Activated CD4-positive, alpha-beta memory T cell treated with anti-CD3 and anti-CD28 coated beads for 36 hours (primary cell): ENCODE data around the gene THYN1. TPM values are rescaled to one million over a fixed set of nuclear protein-coding genes. Genes with fewer than 3 reads are reported as not detected.

Experiments
- CTCF ChIA-PET: fragments of 350-600 bp; sonication (Branson Sonifier 250); formaldehyde crosslinking; loops from one replicate; lab custom pipeline; 2021; ENCODE audit warnings: antibody characterized with exemption, inconsistent platforms; lab: Charles Lee
- POLR2A ChIA-PET: fragments of 350-600 bp; sonication (Branson Sonifier 250); formaldehyde crosslinking; loops from one replicate; lab custom pipeline; 2021; ENCODE audit warnings: antibody characterized with exemption; lab: Charles Lee
- DNase-seq: peaks from one replicate; pipeline ENCODE4 v3.0.0-alpha.2; 2020
- H3K27ac Mint-ChIP-seq: one replicate; pipeline ENCODE4 v1.8.0; 2021; ENCODE audit warnings: mixed read lengths
- H3K27me3 Mint-ChIP-seq: one replicate; pipeline ENCODE4 v1.8.0; 2021; ENCODE audit warnings: mixed read lengths
- H3K36me3 Mint-ChIP-seq: one replicate; pipeline ENCODE4 v1.8.0; 2021; ENCODE audit warnings: mixed read lengths
- H3K4me1 Mint-ChIP-seq: one replicate; pipeline ENCODE4 v1.8.0; 2021; ENCODE audit warnings: low read depth, mixed read lengths
- H3K4me3 Mint-ChIP-seq: one replicate; pipeline ENCODE4 v1.8.0; 2021; ENCODE audit warnings: mild to moderate bottlenecking, mixed read lengths
- H3K9me3 Mint-ChIP-seq: one replicate; pipeline ENCODE4 v1.8.0; 2021; ENCODE audit warnings: mixed read lengths
- intact Hi-C: fragments of 100-400 bp; cut with micrococcal nuclease; formaldehyde crosslinking; loops from one replicate; pipeline ENCODE4 v1.15.1; 2023
- total RNA-seq, 2 experiments: library from RNA; stranded (reverse); gene quantifications; one replicate each; pipeline ENCODE4 v1.2.3, GENCODE V29; 2021

Gene THYN1
- total RNA-seq, 2 experiments from 2014 or later, result 74.0 to 74.3 TPM

GRCh38 chr11:134246100-134246499 is 7.1 kb downstream of the THYN1 start:
- Mint-ChIP-seq H3K36me3 (peaks cover 23% of the 10 kb centered on the region), H3K9me3 (no peaks in the 10 kb centered on the region), H3K27ac (no peak overlapping the region), H3K27me3 (no peaks in the 10 kb centered on the region), H3K4me3 (no peak overlapping the region), H3K4me1 (peaks cover 13% of the 10 kb centered on the region)
- intact Hi-C loops, result no loop called here
- CTCF ChIA-PET, result interaction anchor here (0.5 kb wide), 1 partner anchor 24 kb away, joined by 3 read pairs; no protein-coding TSS in a partner anchor
- no peak for DNase-seq
- POLR2A ChIA-PET, result no interaction called here

- H3K36me3 Mint-ChIP-seq, result peaks cover 23% of the 10 kb centered on the region
- intact Hi-C loops, result no loop called here
Observed at GRCh38 chr11:134245434-134245833, 7.7 kb downstream of the THYN1 start.

DNA sequence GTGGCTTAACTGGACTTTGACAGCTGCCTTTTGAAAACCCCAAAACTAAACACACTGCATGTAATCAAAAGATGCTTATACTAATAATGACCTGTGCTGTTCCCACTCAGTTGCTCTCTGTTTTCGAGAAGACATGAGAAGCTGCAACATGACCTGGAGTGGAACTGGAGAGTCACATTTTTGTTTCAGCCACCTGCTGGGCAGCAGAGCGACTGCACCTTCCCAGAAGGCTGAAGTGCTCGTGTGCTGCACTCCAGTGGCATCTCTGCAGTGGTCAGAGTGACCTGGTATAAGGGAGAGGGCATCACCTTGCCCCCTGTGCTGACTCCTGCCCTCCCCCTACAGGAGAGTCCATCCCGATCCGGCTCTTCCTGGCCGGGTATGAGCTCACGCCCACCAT is 8.6 kb downstream of the THYN1 start:
- Mint-ChIP-seq H3K27ac (no peak overlapping the region), H3K9me3 (no peaks in the 10 kb centered on the region), H3K36me3 (peaks cover 21% of the 10 kb centered on the region), H3K27me3 (no peaks in the 10 kb centered on the region), H3K4me3 (no peak overlapping the region), H3K4me1 (peaks cover 12% of the 10 kb centered on the region)
- no peak for DNase-seq
- CTCF ChIA-PET, result interaction anchor here (0.7 to 2.6 kb wide), 9 partner anchors 10 to 37 kb away, joined by 3 to 17 read pairs (median 5); partner anchors contain the start of genes ACAD8 and VPS26B
- POLR2A ChIA-PET, result interaction anchor here (1.5 kb wide), 1 partner anchor 20 kb away, joined by 4 read pairs; the partner anchor contains the start of gene VPS26B
- intact Hi-C loops, result no loop called here

More at GRCh38 chr11:134245434-134245833, 7.7 kb downstream of the THYN1 start:
- no peak overlapping the region for H3K4me3 Mint-ChIP-seq
- DNase-seq, result no peak
- ChIA-PET CTCF (interaction anchor here (2.2 to 2.6 kb wide), 3 partner anchors 11 to 38 kb away, joined by 7 to 17 read pairs (median 9); no protein-coding TSS in a partner anchor), POLR2A (interaction anchor here (1.5 kb wide), 1 partner anchor 21 kb away, joined by 4 read pairs; the partner anchor contains the start of gene VPS26B)
- H3K4me1 Mint-ChIP-seq, result peaks cover 12% of the 10 kb centered on the region
- no peak overlapping the region for H3K27ac Mint-ChIP-seq
- no peaks in the 10 kb centered on the region for H3K9me3 Mint-ChIP-seq
- H3K27me3 Mint-ChIP-seq, result no peaks in the 10 kb centered on the region

GRCh38 chr11:134243913-134244312 is 9.2 kb downstream of the THYN1 start:
- Mint-ChIP-seq H3K27ac (no peak overlapping the region), H3K36me3 (peaks cover 16% of the 10 kb centered on the region), H3K27me3 (no peaks in the 10 kb centered on the region), H3K4me1 (peaks cover 7% of the 10 kb centered on the region), H3K9me3 (no peaks in the 10 kb centered on the region), H3K4me3 (no peak overlapping the region)
- ChIA-PET CTCF (interaction anchor here (0.7 to 2.6 kb wide), 9 partner anchors 9 to 36 kb away, joined by 3 to 17 read pairs (median 5); partner anchors contain the start of genes ACAD8 and VPS26B), POLR2A (interaction anchor here (1.5 kb wide), 1 partner anchor 19 kb away, joined by 4 read pairs; the partner anchor contains the start of gene VPS26B)
- DNase-seq, result no peak
- intact Hi-C loops, result no loop called here

DNA sequence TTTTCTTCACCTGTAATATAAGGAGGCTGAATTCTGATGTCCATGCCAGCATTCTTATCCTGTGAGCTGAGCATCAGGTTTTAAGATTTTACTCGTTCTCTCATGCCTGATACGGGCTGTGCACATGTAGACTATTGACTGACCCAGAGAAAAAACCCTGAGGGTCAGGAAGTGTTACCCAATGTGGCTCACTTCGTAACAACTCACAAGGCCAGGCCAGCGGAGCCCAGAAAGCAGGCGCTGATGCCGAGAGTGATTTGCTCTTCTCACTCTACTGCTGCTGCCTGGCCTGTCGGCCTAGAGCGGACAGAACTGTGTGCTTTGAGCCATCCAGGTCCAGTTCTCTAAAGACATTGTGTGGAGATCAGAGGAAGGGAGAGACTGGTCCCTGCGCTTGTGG is 10.8 kb downstream of the THYN1 start:
- DNase-seq, result no peak
- Mint-ChIP-seq H3K36me3 (peaks cover 10% of the 10 kb centered on the region), H3K4me3 (no peak overlapping the region), H3K27ac (no peak overlapping the region), H3K9me3 (no peaks in the 10 kb centered on the region), H3K4me1 (no peaks in the 10 kb centered on the region), H3K27me3 (no peaks in the 10 kb centered on the region)
- CTCF ChIA-PET, result interaction anchor here (1.2 kb wide), 1 partner anchor 34 kb away, joined by 3 read pairs; the partner anchor contains the start of gene GLB1L3
- intact Hi-C loops, result no loop called here
- POLR2A ChIA-PET, result interaction anchor here (3.2 kb wide), 1 partner anchor 18 kb away, joined by 10 read pairs; the partner anchor contains the start of genes NCAPD3 and VPS26B

DNA sequence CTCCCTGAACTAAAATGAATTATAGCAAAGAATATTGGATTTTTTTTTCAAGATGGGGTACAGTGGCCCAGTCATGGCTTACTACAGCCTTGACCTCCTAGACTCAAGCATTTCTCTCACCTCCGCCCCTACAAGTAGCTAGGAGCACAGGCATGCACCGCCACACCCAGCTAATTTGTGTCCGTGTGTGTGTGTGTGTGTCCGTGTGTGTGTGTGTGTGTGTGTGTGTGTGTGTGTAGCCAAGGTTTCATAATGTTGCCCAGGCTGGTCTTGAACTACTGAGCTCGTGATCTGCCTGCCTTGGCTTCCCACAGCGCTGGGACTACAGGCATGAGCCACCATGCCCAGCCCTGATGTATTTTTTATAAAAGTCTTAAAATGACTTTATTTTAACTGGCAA is 12.6 kb downstream of the THYN1 start:
- no peaks in the 10 kb centered on the region for H3K4me1 Mint-ChIP-seq
- H3K36me3 Mint-ChIP-seq, result peaks cover 7% of the 10 kb centered on the region
- no peak overlapping the region for H3K27ac Mint-ChIP-seq
- DNase-seq, result no peak
- intact Hi-C loops, result no loop called here
- no peaks in the 10 kb centered on the region for H3K9me3 Mint-ChIP-seq
- ChIA-PET POLR2A (interaction anchor here (3.2 kb wide), 1 partner anchor 16 kb away, joined by 10 read pairs; the partner anchor contains the start of genes NCAPD3 and VPS26B), CTCF (interaction anchor here (0.7 kb wide), 1 partner anchor 16 kb away, joined by 3 read pairs; the partner anchor contains the start of gene VPS26B)
- H3K27me3 Mint-ChIP-seq, result no peaks in the 10 kb centered on the region
- no peak overlapping the region for H3K4me3 Mint-ChIP-seq

DNA sequence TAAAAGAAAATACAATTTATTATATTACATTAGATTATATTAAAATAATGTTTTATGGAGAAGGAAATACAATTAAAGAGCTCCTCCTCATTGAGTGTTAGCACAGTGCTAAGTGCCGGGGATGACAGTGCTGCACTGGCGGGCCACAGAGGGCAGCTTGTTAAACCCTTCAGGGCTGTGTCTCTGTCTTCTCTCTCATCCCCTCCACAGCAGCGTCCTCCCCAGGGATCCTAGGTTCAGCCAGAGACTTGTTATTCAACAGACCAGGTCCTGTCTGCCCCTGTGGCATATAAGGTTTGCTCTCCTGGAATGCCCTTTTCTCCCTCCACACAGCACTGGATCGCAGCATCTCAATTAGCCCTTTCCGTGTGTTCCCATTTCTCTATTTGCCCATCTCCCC is 14.2 kb downstream of the THYN1 start:
- Mint-ChIP-seq H3K4me3 (no peak overlapping the region), H3K9me3 (no peaks in the 10 kb centered on the region), H3K4me1 (no peaks in the 10 kb centered on the region), H3K27me3 (no peaks in the 10 kb centered on the region), H3K27ac (no peak overlapping the region), H3K36me3 (peaks cover 7% of the 10 kb centered on the region)
- intact Hi-C loops, result no loop called here
- DNase-seq, result no peak
- ChIA-PET POLR2A (interaction anchor here (3.2 kb wide), 1 partner anchor 14 kb away, joined by 10 read pairs; the partner anchor contains the start of genes NCAPD3 and VPS26B), CTCF (interaction anchor here (0.7 kb wide), 1 partner anchor 15 kb away, joined by 3 read pairs; the partner anchor contains the start of gene NCAPD3)

DNA sequence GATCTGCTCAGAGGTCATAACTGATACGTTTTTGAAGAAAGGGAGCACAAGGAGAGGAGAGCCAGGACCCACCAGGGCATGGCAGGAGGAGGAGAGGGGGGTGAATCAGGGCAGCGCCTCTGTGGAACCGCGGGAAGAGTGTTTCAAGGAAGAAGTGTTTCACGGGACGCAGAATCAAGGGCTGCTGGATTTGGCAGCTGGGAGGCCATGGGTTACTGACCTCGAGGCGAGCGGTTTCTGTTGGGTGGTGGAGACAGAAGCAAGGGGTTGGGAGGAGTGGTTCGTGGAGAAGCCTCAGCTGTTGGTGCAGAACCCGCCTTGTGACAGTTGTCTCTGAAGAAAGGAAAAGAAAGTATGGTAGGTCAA is 15.6 kb downstream of the THYN1 start:
- POLR2A ChIA-PET, result no interaction called here
- H3K4me1 Mint-ChIP-seq, result peaks cover 7% of the 10 kb centered on the region
- intact Hi-C loops, result no loop called here
- H3K27me3 Mint-ChIP-seq, result no peaks in the 10 kb centered on the region
- CTCF ChIA-PET, result no interaction called here
- H3K36me3 Mint-ChIP-seq, result peaks cover 7% of the 10 kb centered on the region
- H3K9me3 Mint-ChIP-seq, result no peaks in the 10 kb centered on the region
- no peak for DNase-seq
- H3K27ac Mint-ChIP-seq, result peak overlapping the region; percentile 30
- no peak overlapping the region for H3K4me3 Mint-ChIP-seq

GRCh38 chr11:134236834-134237556 is 16.2 kb downstream of the THYN1 start:
- Mint-ChIP-seq H3K27ac (peak overlapping the region; percentile 30), H3K27me3 (no peaks in the 10 kb centered on the region), H3K9me3 (no peaks in the 10 kb centered on the region), H3K4me3 (no peak overlapping the region), H3K4me1 (peaks cover 9% of the 10 kb centered on the region), H3K36me3 (peaks cover 7% of the 10 kb centered on the region)
- intact Hi-C loops, result no loop called here
- CTCF ChIA-PET, result no interaction called here
- POLR2A ChIA-PET, result no interaction called here
- no peak for DNase-seq

GRCh38 chr11:134235399-134235798 is 17.8 kb downstream of the THYN1 start:
- no peak for DNase-seq
- no peak overlapping the region for H3K4me3 Mint-ChIP-seq
- peaks cover 7% of the 10 kb centered on the region for H3K36me3 Mint-ChIP-seq
- no peak overlapping the region for H3K27ac Mint-ChIP-seq
- no peaks in the 10 kb centered on the region for H3K27me3 Mint-ChIP-seq
- no peaks in the 10 kb centered on the region for H3K9me3 Mint-ChIP-seq
- intact Hi-C loops, result no loop called here
- CTCF ChIA-PET, result interaction anchor here (1.8 to 2.7 kb wide), 2 partner anchors 9 to 11 kb away, joined by 7 read pairs; partner anchors contain the start of gene VPS26B
- POLR2A ChIA-PET, result no interaction called here
- peaks cover 19% of the 10 kb centered on the region for H3K4me1 Mint-ChIP-seq

DNA sequence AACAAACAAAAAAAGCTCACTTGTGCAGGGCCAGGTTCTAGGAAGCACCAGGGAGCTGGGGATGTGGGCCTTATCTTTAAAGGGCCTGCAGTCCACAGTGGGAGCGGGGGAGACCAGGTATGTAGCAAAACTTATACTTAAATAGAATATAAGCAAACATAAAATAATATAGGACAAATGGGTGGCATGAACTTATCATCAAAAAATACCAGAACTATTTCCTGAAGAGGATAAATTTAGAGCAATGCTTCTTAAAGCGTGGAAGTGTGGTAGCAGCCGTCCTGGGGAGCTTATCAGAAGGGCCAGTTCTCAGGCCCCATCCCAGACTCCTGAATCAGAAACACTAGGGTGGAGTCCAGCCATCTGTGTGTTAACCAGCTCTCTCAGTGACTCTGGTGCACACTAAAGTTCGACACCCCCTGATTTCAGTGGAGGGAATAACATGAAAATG is 19.4 kb downstream of the THYN1 start:
- ChIA-PET CTCF (interaction anchor here (1.8 to 2.7 kb wide), 2 partner anchors 9 to 10 kb away, joined by 7 read pairs; partner anchors contain the start of gene VPS26B), POLR2A (interaction anchor here (0.8 to 1.4 kb wide), 2 partner anchors 10 to 20 kb away, joined by 4 read pairs; partner anchors contain the start of genes ACAD8, NCAPD3 and VPS26B)
- Mint-ChIP-seq H3K4me1 (peaks cover 36% of the 10 kb centered on the region), H3K9me3 (no peaks in the 10 kb centered on the region), H3K36me3 (peaks cover 7% of the 10 kb centered on the region), H3K4me3 (no peak overlapping the region), H3K27ac (no peak overlapping the region), H3K27me3 (no peaks in the 10 kb centered on the region)
- intact Hi-C loops, result no loop called here
- no peak for DNase-seq
